SK-N-SH (cell line): ENCODE results near the gene CASZ1. TPM values are rescaled to one million over a fixed set of nuclear protein-coding genes. Genes with fewer than 3 reads are reported as not detected.

Experiments used
- CTCF ChIA-PET: fragments of 300-600, 350-600 bp; formaldehyde crosslinking; extraction: SDS; loops from one replicate; lab custom pipeline; 2021; lab: Yijun Ruan, JAX
- POLR2A ChIA-PET: fragments of 350-600 bp; sonication (Branson Sonifier 250); formaldehyde crosslinking; extraction: SDS; loops from one replicate; lab custom pipeline; 2020; ENCODE audit warnings: antibody characterized with exemption, inconsistent platforms; lab: Yijun Ruan, JAX
- DNase-seq: peaks from one replicate; pipeline ENCODE4 v3.0.0; 2012
- H2AFZ ChIP-seq: fragments of 200-600 bp; sonication (generic); 2 replicates; pipeline ENCODE4 v1.8.1; 2016; ENCODE audit warnings: antibody characterized with exemption, mild to moderate bottlenecking, low read depth
- H3F3A ChIP-seq: fragments of 200-600 bp; sonication (generic); replicated peaks from 2 replicates; pipeline ENCODE3; 2016; ENCODE audit warnings: antibody characterized with exemption, mild to moderate bottlenecking; ENCODE audit not compliant: insufficient read depth
- H3K27ac ChIP-seq, 2 experiments: fragments of 200-500 bp in 1 of 2; fragments of 200-600 bp in 1 of 2; sonication (Bioruptor generic) in 1 of 2; sonication (generic), shearing (Covaris generic) in 1 of 2; 2 replicates each; pipeline versions ENCODE4 v1.5.1 to v1.6.1; 2014 to 2016; ENCODE audit warnings: low read depth in 2 of 2, inconsistent platforms in 1 of 2, low read length in 1 of 2, mild to moderate bottlenecking in 1 of 2, mixed read lengths in 1 of 2
- H3K27me3 ChIP-seq: fragments of 200-600 bp; sonication (generic), shearing (Covaris generic); 2 replicates; pipeline ENCODE4 v1.6.1; 2016; ENCODE audit warnings: mixed run types; ENCODE audit not compliant: insufficient read depth
- H3K36me3 ChIP-seq, 2 experiments: fragments of 200-500 bp in 1 of 2; fragments of 200-600 bp in 1 of 2; sonication (Bioruptor generic) in 1 of 2; sonication (generic) in 1 of 2; replicated peaks in 1 of 2; 2 replicates each; pipeline versions ENCODE3 to v1.5.1; 2014 to 2016; ENCODE audit warnings: low read length in 1 of 2, mild to moderate bottlenecking in 1 of 2; ENCODE audit not compliant: insufficient read depth in 2 of 2, control insufficient read depth in 1 of 2
- H3K4me1 ChIP-seq, 2 experiments: fragments of 200-500 bp in 1 of 2; fragments of 200-600 bp in 1 of 2; sonication (Bioruptor generic) in 1 of 2; sonication (generic), shearing (Covaris generic) in 1 of 2; 2 replicates each; pipeline versions ENCODE4 v1.5.1 to v1.6.1; 2014 to 2016; ENCODE audit warnings: low read depth in 1 of 2, low read length in 1 of 2, mixed run types in 1 of 2; ENCODE audit not compliant: insufficient read depth in 2 of 2, control insufficient read depth in 1 of 2
- H3K4me2 ChIP-seq: fragments of 200-600 bp; sonication (generic), shearing (Covaris generic); 2 replicates; pipeline ENCODE4 v1.6.1; 2017; ENCODE audit warnings: mixed run types
- H3K4me3 ChIP-seq, 2 experiments: fragments of 200-500 bp in 1 of 2; fragments of 200-600 bp in 1 of 2; sonication (Bioruptor generic) in 1 of 2; sonication (generic), shearing (Covaris generic) in 1 of 2; 2 replicates each; pipeline versions ENCODE4 v1.5.1 to v1.8.1; 2014 to 2016; ENCODE audit warnings: low read depth in 2 of 2, inconsistent platforms in 1 of 2, low read length in 1 of 2, mild to moderate bottlenecking in 1 of 2, mixed read lengths in 1 of 2, moderate library complexity in 1 of 2
- H3K79me2 ChIP-seq: fragments of 200-600 bp; sonication (generic); 2 replicates; pipeline ENCODE4 v1.8.1; 2017; ENCODE audit warnings: mild to moderate bottlenecking; ENCODE audit not compliant: insufficient read depth
- H3K9ac ChIP-seq: fragments of 200-600 bp; sonication (generic); 2 replicates; pipeline ENCODE4 v1.6.1; 2017; ENCODE audit warnings: mixed run types
- H3K9me2 ChIP-seq: fragments of 200-600 bp; sonication (generic); 2 replicates; pipeline ENCODE4 v1.6.1; 2017; ENCODE audit warnings: mixed run types
- H3K9me3 ChIP-seq: fragments of 200-600 bp; sonication (generic); 2 replicates; pipeline ENCODE4 v1.6.1; 2017; ENCODE audit warnings: mixed run types, mild to moderate bottlenecking, moderate library complexity
- H4K20me1 ChIP-seq: fragments of 200-600 bp; sonication (generic); 2 replicates; pipeline ENCODE4 v1.6.1; 2017; ENCODE audit warnings: mild to moderate bottlenecking, mixed run types; ENCODE audit not compliant: insufficient read depth
- CTCF ChIP-seq: fragments of 200-600 bp; sonication (generic); IDR thresholded peaks from 2 replicates; pipeline ENCODE4 v1.6.1; 2017; ENCODE audit warnings: antibody characterized with exemption, mild to moderate bottlenecking, moderate library complexity
- ELF1 ChIP-seq: IDR thresholded peaks from 2 replicates; pipeline ENCODE4 v1.4.0; 2012
- FOSL2 ChIP-seq: IDR thresholded peaks from 2 replicates; pipeline ENCODE4 v1.4.0; 2012; ENCODE audit warnings: low read depth, mild to moderate bottlenecking, moderate library complexity, borderline replicate concordance
- FOXM1 ChIP-seq: IDR thresholded peaks from 2 replicates; pipeline ENCODE4 v1.4.0; 2012; ENCODE audit warnings: low read depth, mild to moderate bottlenecking
- JUND ChIP-seq: IDR thresholded peaks from 2 replicates; pipeline ENCODE4 v1.4.0; 2012
- NFIC ChIP-seq: IDR thresholded peaks from 2 replicates; pipeline ENCODE4 v1.4.0; 2012; ENCODE audit warnings: borderline replicate concordance
- RAD21 ChIP-seq: IDR thresholded peaks from 2 replicates; pipeline ENCODE4 v1.6.1; 2012; ENCODE audit warnings: mild to moderate bottlenecking, low read length
- RCOR1 ChIP-seq: fragments of 150-350 bp; IDR thresholded peaks from 2 replicates; pipeline ENCODE4 v1.6.1; 2017; ENCODE audit warnings: antibody characterized with exemption, low read length
- RXRA ChIP-seq: IDR thresholded peaks from 2 replicates; pipeline ENCODE4 v1.4.0; 2012; ENCODE audit warnings: low read depth, mild to moderate bottlenecking, borderline replicate concordance
- WGBS: methylation state at CpG from one replicate; pipeline ENCODE4 v1.1.6; 2017; ENCODE audit warnings: low lambda C conversion rate; 5-methylcytosine and 5-hydroxymethylcytosine counted together
- polyA plus RNA-seq, 3 experiments: library from polyadenylated mRNA; depleted of rRNA; stranded (reverse); fragments of >200 nt; gene quantifications; 2 replicates each; pipeline ENCODE4 v1.2.3, GENCODE V29; 2012

CASZ1 gene
- polyA plus RNA-seq, 1 of the 3 experiments (the other 2 are of a cell fraction): 0.51 TPM

- Histone ChIP-seq H3K79me2 (no peaks in the 10 kb centered on the region), H3K9me3 (no peaks in the 10 kb centered on the region), H3K4me2 (no peak overlapping the region), H3K36me3 (no peaks in the 10 kb centered on the region)
- CTCF ChIA-PET: interaction anchor here (1.4 to 1.7 kb wide), 3 partner anchors 47 to 326 kb away, joined by 4 to 5 read pairs (median 4); no protein-coding TSS in a partner anchor
- 64% methylated on average over 7 of the region's 7 CpGs for WGBS
- POLR2A ChIA-PET: no interaction called here
- TF ChIP-seq NFIC (no peak), RCOR1 (no peak), RAD21 (no peak), FOSL2 (no peak), ELF1 (no peak), FOXM1 (no peak), RXRA (no peak)
- TF ChIP-seq, all 33 proteins: peak for 0
- H3K27ac ChIP-seq: no peak overlapping the region
- H3K27me3 ChIP-seq: no peaks in the 10 kb centered on the region; the same call in 1 of the 2 replicates
- no peak overlapping the region for H3K4me3 ChIP-seq
- H3F3A ChIP-seq: no peaks in the 10 kb centered on the region
- DNase-seq: no peak
- no peaks in the 10 kb centered on the region for H3K9me2 ChIP-seq
- H3K9ac ChIP-seq: no peak overlapping the region
- no peak overlapping the region for H2AFZ ChIP-seq
- H4K20me1 ChIP-seq: no peaks in the 10 kb centered on the region
- H3K4me1 ChIP-seq: peaks cover 0 to 3% of the 10 kb centered on the region in 2 experiments; a peak in 1 of 4 replicates
Measured at GRCh38 chr1:10820422-10820821, 24.0 kb upstream of the CASZ1 start.

GRCh38 chr1:10819198-10819901 lies 22.9 kb upstream of the CASZ1 start:
- H3K4me3 ChIP-seq: no peak overlapping the region
- 76% methylated on average over 12 of the region's 13 CpGs for WGBS
- CTCF ChIA-PET: interaction anchor here (1.4 to 1.7 kb wide), 2 partner anchors 312 to 325 kb away, joined by 4 to 5 read pairs; no protein-coding TSS in a partner anchor
- H3K4me2 ChIP-seq: no peak overlapping the region
- H3F3A ChIP-seq: no peaks in the 10 kb centered on the region
- no peaks in the 10 kb centered on the region for H3K9me3 ChIP-seq
- H3K4me1 ChIP-seq: no peaks in the 10 kb centered on the region; a peak in 1 of 4 replicates
- H3K27me3 ChIP-seq: no peaks in the 10 kb centered on the region; the same call in 1 of the 2 replicates
- POLR2A ChIA-PET: no interaction called here
- no peak for DNase-seq
- no peaks in the 10 kb centered on the region for H4K20me1 ChIP-seq
- H3K79me2 ChIP-seq: no peaks in the 10 kb centered on the region
- TF ChIP-seq CTCF (no peak), JUND (no peak)
- H2AFZ ChIP-seq: no peak overlapping the region
- H3K27ac ChIP-seq: no peak overlapping the region
- H3K9ac ChIP-seq: no peak overlapping the region
- no peaks in the 10 kb centered on the region for H3K36me3 ChIP-seq
- H3K9me2 ChIP-seq: no peaks in the 10 kb centered on the region
